ENCODE data around the gene BICDL1.

GRCh38 chr12:119949594-119949993 lies 39.4 kb upstream of the BICDL1 start:
- no peak for TF ChIP-seq CTCF (IDR thresholded peaks at IDR 0.05)
- TF ChIP-seq POLR2AphosphoS5 (IDR thresholded peaks at IDR 0.05; ENCODE audit: low read depth, low read length) = no peak

Data from Panc1 (cell line).